ENCODE measurements around the gene GRIA1.

GRIA1 gene

DNA sequence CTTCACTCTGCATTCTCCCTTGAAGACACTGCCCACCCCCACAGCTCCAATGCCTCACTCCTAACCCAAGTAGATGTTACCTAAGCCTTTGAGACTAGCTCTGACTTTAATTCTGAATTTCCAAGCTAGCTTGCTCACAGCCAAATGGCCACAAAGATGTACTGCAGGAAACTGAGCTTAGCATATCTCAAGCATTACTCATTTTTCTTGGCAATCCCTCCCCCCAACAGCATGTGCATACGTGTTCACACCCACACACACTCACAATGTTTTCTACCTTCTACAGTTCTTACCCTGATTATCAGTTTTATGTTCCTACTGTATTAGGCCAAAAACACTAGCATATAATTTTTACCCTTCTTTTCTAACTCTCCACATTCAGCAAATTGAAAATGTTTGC, 13.7 kb upstream of the GRIA1 start:
- TF ChIP-seq, protein P1, sequence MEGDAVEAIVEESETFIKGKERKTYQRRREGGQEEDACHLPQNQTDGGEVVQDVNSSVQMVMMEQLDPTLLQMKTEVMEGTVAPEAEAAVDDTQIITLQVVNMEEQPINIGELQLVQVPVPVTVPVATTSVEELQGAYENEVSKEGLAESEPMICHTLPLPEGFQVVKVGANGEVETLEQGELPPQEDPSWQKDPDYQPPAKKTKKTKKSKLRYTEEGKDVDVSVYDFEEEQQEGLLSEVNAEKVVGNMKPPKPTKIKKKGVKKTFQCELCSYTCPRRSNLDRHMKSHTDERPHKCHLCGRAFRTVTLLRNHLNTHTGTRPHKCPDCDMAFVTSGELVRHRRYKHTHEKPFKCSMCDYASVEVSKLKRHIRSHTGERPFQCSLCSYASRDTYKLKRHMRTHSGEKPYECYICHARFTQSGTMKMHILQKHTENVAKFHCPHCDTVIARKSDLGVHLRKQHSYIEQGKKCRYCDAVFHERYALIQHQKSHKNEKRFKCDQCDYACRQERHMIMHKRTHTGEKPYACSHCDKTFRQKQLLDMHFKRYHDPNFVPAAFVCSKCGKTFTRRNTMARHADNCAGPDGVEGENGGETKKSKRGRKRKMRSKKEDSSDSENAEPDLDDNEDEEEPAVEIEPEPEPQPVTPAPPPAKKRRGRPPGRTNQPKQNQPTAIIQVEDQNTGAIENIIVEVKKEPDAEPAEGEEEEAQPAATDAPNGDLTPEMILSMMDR (IDR thresholded peaks at IDR 0.05; ENCODE audit: borderline replicate concordance, insufficient read depth, low read depth, low read length): no peak
- H3K4me3 ChIP-seq (ENCODE audit: low read depth, low read length): no peak overlapping the region

DNA sequence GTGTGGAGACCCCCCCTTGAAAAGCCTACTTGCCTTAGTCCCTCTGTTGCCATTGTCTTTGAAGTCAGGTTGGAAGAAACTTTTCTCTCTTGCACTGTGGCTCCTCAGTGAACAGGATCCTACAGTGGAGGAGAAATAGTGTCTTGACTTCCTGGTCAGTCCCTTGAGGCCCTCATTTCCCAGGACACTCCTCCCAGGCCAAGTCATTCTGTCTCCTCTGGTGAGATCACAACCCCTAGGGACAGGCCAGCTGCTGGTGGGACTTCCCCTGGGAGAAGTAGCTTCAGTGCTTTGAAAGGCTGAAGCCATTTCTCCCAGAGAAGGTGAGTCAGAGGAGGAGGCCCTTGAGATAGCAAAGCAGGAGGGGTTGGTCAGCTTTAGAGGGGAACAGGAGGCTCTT, 10.1 kb upstream of the GRIA1 start:
- H3K4me3 ChIP-seq (ENCODE audit: low read depth, low read length): no peak overlapping the region
- TF ChIP-seq, protein P1 (IDR thresholded peaks at IDR 0.05; ENCODE audit: borderline replicate concordance, insufficient read depth, low read depth, low read length): no peak

DNA sequence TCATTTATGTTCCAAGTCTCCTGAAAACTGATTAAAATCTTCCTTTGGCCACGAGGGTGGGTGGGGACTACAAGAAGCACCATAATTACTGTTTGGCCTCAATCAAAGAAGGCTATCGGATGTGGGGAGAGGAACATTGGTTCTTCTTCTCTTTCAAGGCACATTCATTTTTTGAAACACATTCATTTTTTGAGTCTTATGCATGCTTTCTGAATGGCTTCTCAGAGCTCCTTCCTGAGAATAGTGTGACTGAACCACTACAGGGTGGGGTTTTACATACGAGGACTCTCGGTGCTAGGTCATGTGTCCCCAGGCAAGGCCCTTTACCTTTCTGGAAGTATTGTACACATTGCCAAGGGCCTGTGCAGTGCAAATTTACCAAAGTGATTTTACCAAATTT, 7.0 kb upstream of the GRIA1 start:
- TF ChIP-seq, protein P1 (IDR thresholded peaks at IDR 0.05; ENCODE audit: borderline replicate concordance, insufficient read depth, low read depth, low read length): no peak
- H3K4me3 ChIP-seq (ENCODE audit: low read depth, low read length): no peak overlapping the region

DNA sequence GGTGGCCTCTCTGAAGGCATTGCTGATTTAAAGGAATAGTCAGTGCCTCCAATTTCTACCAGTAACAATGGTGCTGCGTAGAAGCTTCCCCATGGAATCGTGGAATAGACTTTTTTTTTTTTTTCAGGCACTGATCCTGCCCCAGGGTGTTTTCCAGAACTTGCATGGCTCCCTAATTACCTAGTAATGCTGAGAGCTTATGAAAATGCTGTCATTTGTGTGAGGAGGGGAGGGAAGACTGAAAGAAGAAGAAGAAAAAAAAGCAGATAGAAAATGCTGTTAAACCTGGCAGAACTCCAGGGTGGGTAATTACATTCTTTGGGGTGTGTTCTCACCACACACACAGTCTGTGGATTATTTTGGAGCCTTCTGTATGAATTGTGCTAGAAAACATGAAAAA, 4.8 kb upstream of the GRIA1 start:
- no peak overlapping the region for H3K4me3 ChIP-seq (ENCODE audit: low read depth, low read length)
- TF ChIP-seq, protein P1 (IDR thresholded peaks at IDR 0.05; ENCODE audit: borderline replicate concordance, insufficient read depth, low read depth, low read length): no peak

DNA sequence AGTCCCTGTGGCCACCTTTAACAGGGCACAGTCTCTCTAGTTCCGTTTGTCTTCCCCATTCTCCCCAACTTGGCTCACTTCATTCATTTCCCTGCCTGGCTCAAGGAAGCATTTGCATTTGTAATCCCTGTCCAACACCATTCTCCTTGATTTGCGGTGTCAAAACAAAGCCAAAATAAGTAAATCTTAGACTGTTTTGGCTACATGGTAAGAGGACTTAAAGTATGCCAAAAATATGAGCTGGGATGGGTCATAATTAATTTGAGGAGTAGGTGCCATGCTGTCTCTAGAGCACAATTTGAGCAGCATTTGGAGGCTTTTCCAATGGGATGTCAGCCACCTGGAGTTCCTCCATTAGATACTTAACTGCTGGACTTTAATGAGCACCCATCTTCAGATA, 3.7 kb upstream of the GRIA1 start:
- no peak overlapping the region for H3K4me3 ChIP-seq (ENCODE audit: low read depth, low read length)
- TF ChIP-seq, protein P1 (IDR thresholded peaks at IDR 0.05; ENCODE audit: borderline replicate concordance, insufficient read depth, low read depth, low read length): no peak

DNA sequence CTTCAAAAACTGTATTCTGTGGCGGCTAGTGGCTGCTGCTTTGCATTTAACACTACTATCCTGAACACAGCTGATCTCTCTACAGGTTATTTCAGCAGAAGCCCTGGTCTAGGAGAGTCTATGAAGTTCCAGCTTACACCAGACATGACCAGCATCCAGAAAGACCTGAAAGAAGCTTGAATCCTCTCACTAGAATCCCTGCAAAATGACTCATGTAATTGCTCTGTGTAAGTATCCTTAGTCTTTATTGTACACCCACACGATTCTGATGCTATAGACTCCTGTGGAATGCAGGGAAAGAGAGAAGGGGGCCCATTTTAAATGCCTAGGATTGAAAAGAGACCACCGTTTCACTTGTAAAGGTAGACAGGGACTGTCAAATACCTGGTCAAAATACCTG, 859 bp upstream of the GRIA1 start:
- TF ChIP-seq, protein P1 (IDR thresholded peaks at IDR 0.05; ENCODE audit: borderline replicate concordance, insufficient read depth, low read depth, low read length): no peak
- no peak overlapping the region for H3K4me3 ChIP-seq (ENCODE audit: low read depth, low read length)

DNA sequence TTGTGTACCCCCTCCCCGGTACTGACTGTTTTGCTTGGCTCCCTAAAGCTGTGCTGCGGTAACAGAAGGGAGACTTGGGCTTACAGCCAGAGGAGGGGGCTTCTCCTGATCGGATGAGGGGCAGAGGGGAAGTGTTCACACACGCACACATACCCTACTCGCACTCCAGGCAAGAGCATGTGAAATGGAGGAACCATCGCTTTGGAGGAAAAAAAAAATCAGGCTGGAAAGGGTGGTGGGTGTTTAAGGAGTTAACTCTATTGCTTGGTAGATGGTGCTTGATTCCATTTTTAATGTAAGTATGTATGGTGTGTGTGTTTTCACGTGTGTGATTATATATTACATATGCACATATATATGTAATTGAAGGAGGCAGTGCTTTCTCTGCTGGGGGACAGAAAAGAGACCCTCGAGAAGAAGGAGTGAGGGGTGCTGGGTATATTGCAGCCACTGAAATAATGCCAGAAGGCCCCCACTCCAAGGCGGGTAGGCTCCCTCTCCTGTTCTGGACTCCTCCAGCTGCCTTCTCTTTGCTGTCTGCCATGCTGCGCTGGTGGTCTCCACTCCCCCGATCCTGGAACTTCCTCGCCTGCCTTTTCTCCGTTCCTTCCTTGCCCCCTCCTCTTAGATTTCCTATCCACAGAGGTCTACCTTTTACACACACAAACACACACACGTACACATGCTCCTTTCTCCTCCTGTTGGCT, 721 bp downstream of the GRIA1 start:
- no peak overlapping the region for H3K4me3 ChIP-seq (ENCODE audit: low read depth, low read length)
- TF ChIP-seq, protein P1 (IDR thresholded peaks at IDR 0.05; ENCODE audit: borderline replicate concordance, insufficient read depth, low read depth, low read length): no peak
